ENCODE data around the gene BCCIP. TPM values are rescaled to one million over a fixed set of nuclear protein-coding genes. Genes with fewer than 3 reads are reported as not detected.

The BCCIP gene
- total and polyA plus RNA-seq, 4 donors, result 21.9 to 44.1 (median 31.2) TPM

DNA sequence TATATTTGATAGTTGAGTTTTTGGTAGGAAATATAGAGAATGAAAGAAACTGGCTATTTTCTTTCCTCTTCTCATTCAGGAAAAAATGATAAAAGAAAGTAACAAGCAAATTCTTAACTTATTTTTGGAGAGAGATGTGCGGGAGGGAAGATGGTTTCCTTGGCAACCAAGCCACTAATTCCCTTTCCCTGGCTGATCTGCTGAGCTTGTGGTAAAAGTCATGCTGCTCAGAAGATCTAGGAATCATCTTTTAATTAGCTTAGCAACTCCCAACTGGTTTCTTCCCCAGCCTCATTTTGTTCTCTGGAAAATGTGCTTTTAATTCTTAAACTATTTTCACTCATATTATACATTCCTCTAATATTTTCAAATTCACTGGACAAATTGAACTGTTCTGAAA, 12.1 kb upstream of the BCCIP start:
- Histone ChIP-seq H3K36me3 (ENCODE audit: control insufficient read depth in 4 of 4, insufficient read depth in 3 of 4, low read depth in 1 of 4, low read length in 3 of 4) (peaks cover 3 to 67% (median 30%) of the 10 kb centered on the region in 4 donors), H3K9ac (ENCODE audit: low read depth in 1 of 2, low read length in 2 of 2) (no peak overlapping the region), H3K9me3 (ENCODE audit: control insufficient read depth in 4 of 4, low read length in 3 of 4) (no peaks in the 10 kb centered on the region), H3K27me3 (ENCODE audit: control insufficient read depth in 4 of 4, insufficient read depth in 4 of 4, low read length in 3 of 4) (no peaks in the 10 kb centered on the region), H3K4me1 (ENCODE audit: control insufficient read depth in 4 of 4, insufficient read depth in 4 of 4, low read length in 3 of 4) (no peaks in the 10 kb centered on the region), H3K4me3 (ENCODE audit: low read depth in 1 of 3, low read length in 3 of 3) (no peak overlapping the region), H3K27ac (ENCODE audit: low read depth in 1 of 2, low read length in 2 of 2) (no peak overlapping the region)
- 93% methylated on average over 1 of the region's 1 CpG for WGBS
- TF ChIP-seq GABPA (IDR thresholded peaks at IDR 0.05 in 1 of 2, conservative IDR thresholded peaks at IDR 0.05 in 1 of 2) (no peak), HNF4G (IDR thresholded peaks at IDR 0.05) (no peak), YY1 (IDR thresholded peaks at IDR 0.05) (no peak), NR2F2 (IDR thresholded peaks at IDR 0.05) (no peak), SP1 (IDR thresholded peaks at IDR 0.05) (no peak), JUND (IDR thresholded peaks at IDR 0.05) (no peak), HNF4A (conservative IDR thresholded peaks at IDR 0.05) (no peak), TAF1 (conservative IDR thresholded peaks at IDR 0.05) (no peak), FOXA2 (IDR thresholded peaks at IDR 0.05) (no peak), RXRA (IDR thresholded peaks at IDR 0.05) (no peak), FOXA1 (IDR thresholded peaks at IDR 0.05) (no peak), EGR1 (IDR thresholded peaks at IDR 0.05; ENCODE audit: low read depth in 2 of 2) (no peak)
- TF ChIP-seq, protein P1, sequence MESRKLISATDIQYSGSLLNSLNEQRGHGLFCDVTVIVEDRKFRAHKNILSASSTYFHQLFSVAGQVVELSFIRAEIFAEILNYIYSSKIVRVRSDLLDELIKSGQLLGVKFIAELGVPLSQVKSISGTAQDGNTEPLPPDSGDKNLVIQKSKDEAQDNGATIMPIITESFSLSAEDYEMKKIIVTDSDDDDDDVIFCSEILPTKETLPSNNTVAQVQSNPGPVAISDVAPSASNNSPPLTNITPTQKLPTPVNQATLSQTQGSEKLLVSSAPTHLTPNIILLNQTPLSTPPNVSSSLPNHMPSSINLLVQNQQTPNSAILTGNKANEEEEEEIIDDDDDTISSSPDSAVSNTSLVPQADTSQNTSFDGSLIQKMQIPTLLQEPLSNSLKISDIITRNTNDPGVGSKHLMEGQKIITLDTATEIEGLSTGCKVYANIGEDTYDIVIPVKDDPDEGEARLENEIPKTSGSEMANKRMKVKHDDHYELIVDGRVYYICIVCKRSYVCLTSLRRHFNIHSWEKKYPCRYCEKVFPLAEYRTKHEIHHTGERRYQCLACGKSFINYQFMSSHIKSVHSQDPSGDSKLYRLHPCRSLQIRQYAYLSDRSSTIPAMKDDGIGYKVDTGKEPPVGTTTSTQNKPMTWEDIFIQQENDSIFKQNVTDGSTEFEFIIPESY (IDR thresholded peaks at IDR 0.05), result no peak
- TF ChIP-seq, protein P2, sequence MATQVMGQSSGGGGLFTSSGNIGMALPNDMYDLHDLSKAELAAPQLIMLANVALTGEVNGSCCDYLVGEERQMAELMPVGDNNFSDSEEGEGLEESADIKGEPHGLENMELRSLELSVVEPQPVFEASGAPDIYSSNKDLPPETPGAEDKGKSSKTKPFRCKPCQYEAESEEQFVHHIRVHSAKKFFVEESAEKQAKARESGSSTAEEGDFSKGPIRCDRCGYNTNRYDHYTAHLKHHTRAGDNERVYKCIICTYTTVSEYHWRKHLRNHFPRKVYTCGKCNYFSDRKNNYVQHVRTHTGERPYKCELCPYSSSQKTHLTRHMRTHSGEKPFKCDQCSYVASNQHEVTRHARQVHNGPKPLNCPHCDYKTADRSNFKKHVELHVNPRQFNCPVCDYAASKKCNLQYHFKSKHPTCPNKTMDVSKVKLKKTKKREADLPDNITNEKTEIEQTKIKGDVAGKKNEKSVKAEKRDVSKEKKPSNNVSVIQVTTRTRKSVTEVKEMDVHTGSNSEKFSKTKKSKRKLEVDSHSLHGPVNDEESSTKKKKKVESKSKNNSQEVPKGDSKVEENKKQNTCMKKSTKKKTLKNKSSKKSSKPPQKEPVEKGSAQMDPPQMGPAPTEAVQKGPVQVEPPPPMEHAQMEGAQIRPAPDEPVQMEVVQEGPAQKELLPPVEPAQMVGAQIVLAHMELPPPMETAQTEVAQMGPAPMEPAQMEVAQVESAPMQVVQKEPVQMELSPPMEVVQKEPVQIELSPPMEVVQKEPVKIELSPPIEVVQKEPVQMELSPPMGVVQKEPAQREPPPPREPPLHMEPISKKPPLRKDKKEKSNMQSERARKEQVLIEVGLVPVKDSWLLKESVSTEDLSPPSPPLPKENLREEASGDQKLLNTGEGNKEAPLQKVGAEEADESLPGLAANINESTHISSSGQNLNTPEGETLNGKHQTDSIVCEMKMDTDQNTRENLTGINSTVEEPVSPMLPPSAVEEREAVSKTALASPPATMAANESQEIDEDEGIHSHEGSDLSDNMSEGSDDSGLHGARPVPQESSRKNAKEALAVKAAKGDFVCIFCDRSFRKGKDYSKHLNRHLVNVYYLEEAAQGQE (IDR thresholded peaks at IDR 0.05), result no peak
- TF ChIP-seq, protein P3, sequence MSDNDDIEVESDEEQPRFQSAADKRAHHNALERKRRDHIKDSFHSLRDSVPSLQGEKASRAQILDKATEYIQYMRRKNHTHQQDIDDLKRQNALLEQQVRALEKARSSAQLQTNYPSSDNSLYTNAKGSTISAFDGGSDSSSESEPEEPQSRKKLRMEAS (IDR thresholded peaks at IDR 0.05), result no peak
- TF ChIP-seq, protein P4, sequence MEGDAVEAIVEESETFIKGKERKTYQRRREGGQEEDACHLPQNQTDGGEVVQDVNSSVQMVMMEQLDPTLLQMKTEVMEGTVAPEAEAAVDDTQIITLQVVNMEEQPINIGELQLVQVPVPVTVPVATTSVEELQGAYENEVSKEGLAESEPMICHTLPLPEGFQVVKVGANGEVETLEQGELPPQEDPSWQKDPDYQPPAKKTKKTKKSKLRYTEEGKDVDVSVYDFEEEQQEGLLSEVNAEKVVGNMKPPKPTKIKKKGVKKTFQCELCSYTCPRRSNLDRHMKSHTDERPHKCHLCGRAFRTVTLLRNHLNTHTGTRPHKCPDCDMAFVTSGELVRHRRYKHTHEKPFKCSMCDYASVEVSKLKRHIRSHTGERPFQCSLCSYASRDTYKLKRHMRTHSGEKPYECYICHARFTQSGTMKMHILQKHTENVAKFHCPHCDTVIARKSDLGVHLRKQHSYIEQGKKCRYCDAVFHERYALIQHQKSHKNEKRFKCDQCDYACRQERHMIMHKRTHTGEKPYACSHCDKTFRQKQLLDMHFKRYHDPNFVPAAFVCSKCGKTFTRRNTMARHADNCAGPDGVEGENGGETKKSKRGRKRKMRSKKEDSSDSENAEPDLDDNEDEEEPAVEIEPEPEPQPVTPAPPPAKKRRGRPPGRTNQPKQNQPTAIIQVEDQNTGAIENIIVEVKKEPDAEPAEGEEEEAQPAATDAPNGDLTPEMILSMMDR (IDR thresholded peaks at IDR 0.05; ENCODE audit: low read depth, low read length, missing input control), result no peak
- DNase-seq (ENCODE audit: low spot score), result no peak

DNA sequence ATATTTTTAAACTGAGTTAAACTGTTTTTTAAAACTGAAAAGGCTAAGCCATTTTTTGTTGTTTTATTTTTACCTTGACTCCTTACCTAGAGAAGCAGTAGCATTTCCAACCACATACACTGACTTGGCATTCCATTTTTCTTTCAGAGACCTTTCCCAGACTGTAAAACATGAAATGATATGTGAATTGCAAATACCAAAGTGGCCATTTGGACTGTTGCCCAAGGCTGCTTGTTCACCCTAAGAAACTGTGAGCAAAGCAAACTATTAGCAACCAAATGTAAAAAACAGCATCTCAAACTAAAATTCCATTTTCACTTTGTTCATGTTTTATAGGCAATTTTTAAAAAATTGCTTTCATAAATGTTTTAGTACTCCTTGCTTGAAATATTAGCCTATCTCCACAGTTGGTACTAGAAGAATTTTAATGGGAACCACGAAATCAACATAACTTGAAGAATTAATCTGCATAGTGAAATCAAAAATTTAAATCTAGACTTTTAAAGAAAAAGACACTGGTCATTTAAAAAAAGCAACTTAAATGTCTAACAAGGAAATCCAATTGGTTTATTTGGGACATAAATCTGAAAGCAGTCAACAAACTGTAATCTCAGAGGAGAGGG, 11.1 kb upstream of the BCCIP start:
- Histone ChIP-seq H3K4me1 (ENCODE audit: control insufficient read depth in 4 of 4, insufficient read depth in 4 of 4, low read length in 3 of 4) (no peaks in the 10 kb centered on the region), H3K4me3 (ENCODE audit: low read depth in 1 of 3, low read length in 3 of 3) (no peak overlapping the region), H3K27me3 (ENCODE audit: control insufficient read depth in 4 of 4, insufficient read depth in 4 of 4, low read length in 3 of 4) (no peaks in the 10 kb centered on the region), H3K9ac (ENCODE audit: low read depth in 1 of 2, low read length in 2 of 2) (no peak overlapping the region), H3K27ac (ENCODE audit: low read depth in 1 of 2, low read length in 2 of 2) (no peak overlapping the region), H3K36me3 (ENCODE audit: control insufficient read depth in 4 of 4, insufficient read depth in 3 of 4, low read depth in 1 of 4, low read length in 3 of 4) (peaks cover 3 to 57% (median 27%) of the 10 kb centered on the region in 4 donors), H3K9me3 (ENCODE audit: control insufficient read depth in 4 of 4, low read length in 3 of 4) (no peaks in the 10 kb centered on the region)
- 93% methylated on average over 1 of the region's 1 CpG for WGBS
- DNase-seq (ENCODE audit: low spot score), result no peak
- TF ChIP-seq TAF1 (conservative IDR thresholded peaks at IDR 0.05), result no peak
- no peak for TF ChIP-seq HNF4G (IDR thresholded peaks at IDR 0.05)
- TF ChIP-seq, protein P2 (IDR thresholded peaks at IDR 0.05), result no peak
- no peak for TF ChIP-seq GABPA (IDR thresholded peaks at IDR 0.05 in 1 of 2, conservative IDR thresholded peaks at IDR 0.05 in 1 of 2)
- TF ChIP-seq, protein P4 (IDR thresholded peaks at IDR 0.05; ENCODE audit: low read depth, low read length, missing input control), result no peak
- TF ChIP-seq, protein P3 (IDR thresholded peaks at IDR 0.05), result no peak
- no peak for TF ChIP-seq NR2F2 (IDR thresholded peaks at IDR 0.05)
- no peak for TF ChIP-seq YY1 (IDR thresholded peaks at IDR 0.05)
- TF ChIP-seq RAD21 (IDR thresholded peaks at IDR 0.05), result no peak
- no peak for TF ChIP-seq RXRA (IDR thresholded peaks at IDR 0.05)

All from liver (tissue), 9 donors.